GM12878 (cell line): ENCODE data around the gene CTNS.

ENCODE experiments used
- CTCF ChIP-seq, 3 experiments: IDR thresholded peaks in 2 of 3; conservative IDR thresholded peaks in 1 of 3; 2 replicates each; pipeline ENCODE4 v1.5.1; 2011; ENCODE audit warnings: low read depth in 3 of 3, low read length in 3 of 3, mild to moderate bottlenecking in 3 of 3, control low read depth in 2 of 3, moderate library complexity in 2 of 3, inconsistent platforms in 1 of 3, mixed read lengths in 1 of 3; ENCODE audit not compliant: control insufficient read depth in 2 of 3, insufficient read depth in 1 of 3; ENCODE audit errors: extremely low read depth in 1 of 3
- EZH2 ChIP-seq: IDR thresholded peaks from 2 replicates; pipeline ENCODE4 v1.6.1; 2012; ENCODE audit warnings: low read depth, mild to moderate bottlenecking, control low read depth, inconsistent platforms, low read length, borderline replicate concordance; ENCODE audit not compliant: control insufficient read depth
- POLR2A ChIP-seq: IDR thresholded peaks from 2 replicates; pipeline ENCODE4 v1.6.1; 2011; ENCODE audit warnings: low read depth, mild to moderate bottlenecking, low read length
- REST ChIP-seq: IDR thresholded peaks from 2 replicates; pipeline ENCODE4 v1.6.1; 2012; ENCODE audit warnings: mild to moderate bottlenecking, low read depth, low read length
- SMC3 ChIP-seq: IDR thresholded peaks from 2 replicates; pipeline ENCODE4 v1.6.1; 2011; ENCODE audit warnings: low read length, improper control_type of control experiment, borderline replicate concordance
- TAF1 ChIP-seq: IDR thresholded peaks from 2 replicates; pipeline ENCODE4 v1.6.1; 2011; ENCODE audit warnings: mild to moderate bottlenecking, low read depth, low read length, borderline replicate concordance
- TBL1XR1 ChIP-seq: IDR thresholded peaks from 2 replicates; pipeline ENCODE4 v1.6.1; 2012; ENCODE audit warnings: low read depth, low read length, improper control_type of control experiment
- ZSCAN29 ChIP-seq: fragments of 450-650 bp; IDR thresholded peaks from 2 replicates; pipeline ENCODE4 v1.6.1; 2017; ENCODE audit warnings: mild to moderate bottlenecking, moderate library complexity

GRCh38 chr17:3693829-3694231 lies 57.3 kb downstream of the CTNS start:
- no peak for TF ChIP-seq ZSCAN29
- no peak for TF ChIP-seq SMC3
- TF ChIP-seq CTCF (IDR thresholded peaks at IDR 0.05 in 2 of 3, conservative IDR thresholded peaks at IDR 0.05 in 1 of 3; ENCODE audit: control insufficient read depth in 2 of 3, extremely low read depth in 1 of 3, insufficient read depth in 1 of 3, low read depth in 3 of 3, low read length in 3 of 3): no peak
- TF ChIP-seq POLR2A: 0 out of 2 replicates have a peak, but pooled peaks have one; percentile 21
- no peak for TF ChIP-seq TAF1
- peak; percentile 77; the same call in 1 of the 2 replicates for TF ChIP-seq TBL1XR1
- no peak for TF ChIP-seq EZH2
- no peak for TF ChIP-seq REST
